ENCODE results near the gene SLC6A15.
A peak's percentile ranks its signal among the peaks of the same experiment; 100 is the strongest.

Gene SLC6A15

DNA sequence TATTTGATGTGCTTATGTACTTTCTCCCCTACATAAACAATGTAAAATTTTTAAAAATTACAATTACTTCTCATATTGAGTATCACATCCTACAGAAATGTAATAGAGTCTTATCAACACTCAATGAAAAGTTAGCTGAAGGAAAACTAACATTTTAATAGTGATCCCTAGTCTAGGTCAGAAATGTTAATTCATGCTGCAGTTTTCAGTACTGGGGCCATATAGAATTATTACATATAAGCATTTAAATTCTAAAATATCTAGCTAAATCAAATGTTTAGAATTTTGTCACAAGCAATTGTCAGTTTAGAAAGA, 37.8 kb downstream of the SLC6A15 start:
- DNase-seq (ENCODE audit: low spot score): no peak

DNA sequence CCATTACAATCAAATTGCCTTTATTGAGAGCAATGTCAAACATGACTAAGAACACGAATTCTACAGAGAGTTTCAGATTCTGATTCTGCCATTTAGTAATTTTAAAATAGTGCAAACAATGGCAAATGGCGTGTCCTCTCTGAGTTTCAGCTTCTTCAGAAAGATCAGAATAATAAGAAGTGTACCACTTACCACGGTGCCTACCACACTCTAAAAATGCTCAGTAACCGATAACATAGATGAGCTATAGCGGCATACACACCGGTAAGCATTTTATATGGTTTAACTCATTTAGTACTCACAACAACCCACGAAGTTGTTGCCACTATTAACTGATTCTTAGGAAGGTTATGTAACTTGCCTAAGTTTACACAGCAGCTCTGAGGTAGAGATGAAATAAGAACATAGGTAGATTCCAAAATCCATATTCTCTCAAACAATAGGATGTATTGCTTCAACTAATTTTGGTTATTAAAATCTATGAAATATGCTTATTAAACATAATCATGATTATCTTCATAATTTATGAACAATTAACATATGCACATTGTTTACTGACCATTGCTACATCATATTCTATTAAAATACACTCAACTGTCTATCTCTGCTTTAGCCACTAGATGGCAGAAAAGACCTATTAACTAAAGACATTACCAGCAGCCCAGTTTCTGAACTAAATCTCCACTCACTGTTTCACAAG, 38.3 kb downstream of the SLC6A15 start:
- DNase-seq (ENCODE audit: low spot score): peak; percentile 71

DNA sequence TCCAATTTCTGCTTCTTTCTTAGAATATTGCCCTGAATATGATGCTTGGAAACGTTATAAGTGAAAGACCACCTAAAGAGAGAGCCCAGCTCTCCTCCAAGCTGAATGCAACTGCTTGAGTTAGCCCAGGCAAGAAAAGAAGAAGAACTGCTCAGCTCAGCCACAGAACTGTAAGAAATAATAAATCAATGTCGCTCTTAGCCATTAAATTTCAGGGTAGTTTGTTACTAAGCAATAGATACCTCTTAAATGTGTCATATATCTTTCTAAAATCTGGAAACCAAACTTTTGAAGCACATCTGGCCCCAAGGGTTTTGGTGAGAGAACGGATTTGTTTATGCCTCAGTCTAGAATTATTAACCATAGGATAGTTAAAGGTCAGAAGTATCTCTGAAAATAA, 50.4 kb downstream of the SLC6A15 start:
- no peak for DNase-seq (ENCODE audit: low spot score)

DNA sequence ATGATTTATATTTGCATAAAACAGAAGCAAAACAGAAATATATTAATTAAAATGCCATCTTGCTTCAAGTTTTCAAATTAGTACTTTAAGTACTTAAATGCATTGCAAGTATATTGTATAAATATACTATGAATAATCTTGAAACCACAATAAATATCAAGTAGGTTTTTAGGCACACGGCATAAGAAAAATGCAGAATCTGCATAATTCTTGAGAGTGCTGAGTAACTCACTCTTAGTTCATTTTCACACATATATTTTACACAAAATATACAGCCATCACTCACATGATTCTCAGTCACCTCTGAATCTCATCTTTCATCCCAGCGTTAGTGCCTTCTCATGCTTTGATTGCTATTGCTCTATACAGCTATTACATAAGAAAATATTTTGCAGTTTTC, 51.9 kb downstream of the SLC6A15 start:
- DNase-seq (ENCODE audit: low spot score): no peak

DNA sequence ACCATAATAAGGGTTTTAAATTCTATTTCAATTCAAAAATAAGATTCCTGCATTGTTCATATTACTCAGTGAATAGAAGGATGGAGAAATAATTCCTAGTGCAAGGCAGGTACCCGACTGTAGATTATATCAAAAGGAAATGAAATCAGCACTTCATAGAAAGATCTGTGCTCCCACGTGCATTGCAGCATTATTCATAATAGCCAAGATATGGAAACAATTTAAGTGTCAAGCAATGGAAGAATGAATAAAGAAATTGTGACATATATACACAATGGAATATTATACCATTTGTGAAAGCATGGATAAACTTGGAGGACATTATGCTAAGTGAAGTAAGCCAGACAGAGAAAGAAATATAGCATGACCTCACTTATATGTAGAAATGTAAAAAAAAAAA, 53.8 kb downstream of the SLC6A15 start:
- DNase-seq (ENCODE audit: low spot score): no peak

DNA sequence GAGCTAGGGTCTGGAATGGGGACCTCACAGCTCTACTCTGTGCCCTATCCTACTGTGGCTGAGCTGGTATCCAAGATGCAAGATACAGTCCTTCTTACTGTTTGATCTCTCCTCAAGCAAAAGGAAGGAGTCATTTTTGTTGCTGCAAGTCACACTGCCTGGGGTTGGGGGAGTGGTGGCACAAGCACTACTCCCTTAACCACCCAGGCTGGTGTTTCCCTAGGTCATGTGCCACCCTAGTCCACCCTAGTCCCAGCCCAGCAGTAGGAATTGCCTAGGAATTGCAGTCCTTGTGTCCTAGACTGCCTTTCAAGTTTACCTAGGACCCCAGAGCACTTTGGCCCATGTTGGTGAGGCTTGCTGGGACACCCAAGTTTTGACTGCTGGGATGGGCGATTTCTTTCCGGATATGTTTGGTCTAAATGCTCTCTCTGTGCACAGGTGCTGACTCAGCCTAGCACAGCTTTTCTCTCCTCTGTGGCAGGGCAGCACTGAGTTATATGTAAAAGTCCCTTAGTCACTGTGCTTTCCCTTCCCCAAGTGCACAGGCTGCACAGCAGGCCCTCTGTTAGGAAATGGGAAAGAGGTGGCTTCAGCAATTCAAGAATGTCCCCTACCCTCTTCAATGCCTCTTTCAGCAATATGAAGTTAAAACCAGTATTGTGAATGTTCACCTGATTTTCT, 54.9 kb downstream of the SLC6A15 start:
- DNase-seq (ENCODE audit: low spot score): no peak

DNA sequence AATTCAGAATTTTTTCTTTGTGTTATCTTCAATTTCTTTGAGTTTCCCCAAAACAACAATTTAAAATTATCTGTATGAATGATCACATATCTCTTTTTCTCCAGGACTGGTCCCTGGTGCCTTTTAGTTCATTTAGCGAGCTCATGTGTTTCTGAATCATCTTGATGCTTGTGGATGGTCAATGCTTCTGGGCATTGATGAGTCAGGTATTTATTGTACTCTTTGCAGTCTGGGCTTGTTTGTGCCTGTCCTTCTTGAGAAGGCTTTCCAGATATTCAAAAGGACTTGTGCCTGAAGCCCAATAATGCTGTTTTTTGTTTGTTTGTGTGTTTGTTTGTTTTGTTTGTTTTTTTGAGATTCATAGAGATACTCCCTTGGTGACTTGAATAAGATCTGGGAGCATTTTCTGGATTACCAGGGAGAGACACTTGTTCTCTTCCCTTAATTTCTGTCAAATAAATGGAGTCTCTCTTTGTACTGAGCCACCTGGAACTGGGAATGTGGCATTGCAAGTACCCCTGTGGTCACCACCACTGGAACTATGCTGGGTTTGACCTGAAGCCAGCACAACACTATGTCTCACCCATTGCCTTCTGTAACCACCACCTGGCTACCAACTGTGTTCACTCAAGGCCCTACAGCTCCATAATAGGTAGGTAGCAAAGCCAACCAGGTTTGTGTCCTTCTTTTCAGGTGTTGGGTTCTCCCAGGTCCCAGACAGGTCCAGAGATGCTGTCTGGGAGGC, 56.3 kb downstream of the SLC6A15 start:
- no peak for DNase-seq (ENCODE audit: low spot score)

DNA sequence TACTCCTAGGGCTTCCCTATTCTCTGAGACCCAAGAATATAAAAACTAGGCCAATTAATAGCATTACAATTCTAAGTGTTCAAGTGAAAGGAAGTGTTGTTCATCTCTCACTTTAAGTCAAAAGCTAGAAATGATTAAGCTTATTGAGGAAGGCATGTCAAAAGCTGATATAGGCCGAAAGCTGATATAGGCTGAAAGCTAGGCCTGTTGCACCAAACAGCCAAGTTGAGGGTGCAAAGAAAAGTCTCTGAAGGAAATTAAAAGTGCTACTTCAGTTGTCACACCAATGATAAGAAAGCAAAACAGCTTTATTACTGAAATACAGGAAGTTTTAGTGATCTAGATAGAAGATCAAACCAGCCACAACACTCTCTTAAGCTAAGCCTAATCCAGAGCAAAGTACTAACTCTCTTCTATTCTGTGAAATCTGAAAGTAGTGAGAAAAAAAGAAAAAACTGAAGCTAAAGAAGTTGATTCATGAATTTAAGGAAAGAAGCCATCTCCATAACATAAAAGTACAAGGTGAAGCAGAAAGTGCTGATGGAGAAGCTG, 68.9 kb downstream of the SLC6A15 start:
- DNase-seq (ENCODE audit: low spot score): no peak

DNA sequence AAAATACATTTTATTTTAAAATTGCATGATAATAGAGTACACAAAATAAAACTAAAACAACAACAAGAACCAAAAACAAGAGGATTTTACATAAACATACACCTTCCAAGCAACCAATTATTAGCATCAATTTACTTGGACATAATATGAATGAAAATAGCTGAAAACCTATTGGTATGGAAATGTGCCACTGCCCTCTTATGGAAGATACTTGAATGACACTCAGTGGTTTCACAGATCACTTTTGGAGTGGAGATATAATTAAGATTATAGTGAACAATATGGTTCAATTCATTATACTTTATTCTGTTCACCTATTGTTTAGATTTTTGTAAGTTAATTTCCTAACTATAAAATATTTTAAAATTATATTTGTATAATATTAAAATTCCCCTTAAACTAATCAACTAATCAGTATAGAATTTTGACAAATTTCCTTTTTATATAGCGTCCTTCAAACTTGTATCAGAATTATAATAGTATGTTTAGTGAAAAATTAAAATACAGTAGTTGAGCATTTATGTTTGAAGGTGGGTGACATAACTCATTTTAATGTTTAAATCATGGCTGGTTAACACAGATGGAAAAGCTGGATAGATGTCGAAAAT, 70.1 kb downstream of the SLC6A15 start:
- DNase-seq (ENCODE audit: low spot score): peak; percentile 34

DNA sequence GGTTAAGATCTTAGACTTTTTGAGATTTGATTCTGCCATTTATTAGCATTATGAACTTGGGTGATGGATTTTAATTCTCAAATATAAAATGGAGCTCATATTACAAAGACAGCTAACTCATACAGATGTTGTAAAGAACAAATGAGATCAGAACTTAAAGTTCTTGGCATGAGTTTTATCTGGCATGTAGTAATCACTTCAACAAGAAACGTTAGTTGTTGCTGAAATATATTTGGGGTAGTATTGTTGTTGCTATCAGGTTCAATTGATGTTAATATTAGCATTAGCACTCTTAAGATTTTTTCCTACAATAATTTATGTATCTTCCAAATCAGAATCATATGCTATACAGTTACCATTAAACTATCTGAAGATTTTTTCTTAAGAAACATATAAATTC, 71.0 kb downstream of the SLC6A15 start:
- DNase-seq (ENCODE audit: low spot score): no peak

DNA sequence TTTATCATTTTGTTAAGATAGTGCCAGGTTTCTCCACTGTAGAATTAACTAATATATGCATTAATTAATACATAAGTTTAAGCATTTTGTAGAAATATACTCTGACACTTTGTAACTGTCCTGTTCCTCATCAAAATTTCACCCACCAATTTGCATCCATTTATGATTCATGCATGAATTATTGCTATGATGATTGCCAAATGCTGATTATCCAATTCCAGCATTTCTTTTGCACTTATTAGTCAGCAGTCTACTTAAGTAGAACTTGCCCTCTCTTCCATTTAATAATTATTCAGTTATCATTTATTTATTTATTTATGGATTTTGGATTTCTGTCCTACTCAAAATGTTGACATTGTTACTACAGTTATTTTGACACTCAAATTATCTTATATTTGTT, 72.2 kb downstream of the SLC6A15 start:
- DNase-seq (ENCODE audit: low spot score): no peak

DNA sequence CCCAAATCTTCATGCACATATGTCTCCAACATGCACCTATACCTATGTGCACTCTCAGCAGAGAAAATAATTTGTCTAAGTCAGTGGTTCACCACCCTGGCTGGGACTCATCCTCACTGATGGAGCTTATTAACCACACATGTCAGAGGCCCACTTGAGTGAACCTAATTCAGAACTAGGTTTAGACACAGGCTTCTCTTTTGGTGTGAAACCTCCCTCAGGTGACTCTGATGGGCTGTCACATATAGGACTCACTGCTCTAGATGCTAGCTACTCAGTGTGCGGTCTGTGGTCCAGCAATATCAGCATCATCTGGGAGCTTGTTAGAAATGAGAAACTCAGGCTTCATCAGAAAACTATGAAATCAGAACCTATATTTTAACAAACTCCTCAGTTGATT, 85.7 kb downstream of the SLC6A15 start:
- DNase-seq (ENCODE audit: low spot score): no peak

DNA sequence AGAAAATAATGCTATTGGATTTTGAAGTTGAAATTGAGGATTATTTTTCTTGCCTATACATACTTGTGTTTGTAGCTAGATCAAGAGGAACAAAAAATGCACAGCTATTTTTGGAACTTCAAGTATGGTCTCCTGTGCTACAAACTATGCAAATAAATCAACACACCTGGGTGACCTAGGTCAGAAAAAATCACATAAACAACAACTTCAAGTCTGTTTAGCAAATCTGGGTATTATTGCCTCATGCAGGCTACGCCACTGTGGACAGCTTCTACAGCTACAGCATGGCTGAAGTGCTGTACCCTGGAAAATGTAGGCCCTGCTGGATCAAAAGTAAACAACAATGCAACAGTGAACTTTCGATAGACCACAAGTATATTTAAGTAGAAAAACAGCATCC, 87.5 kb downstream of the SLC6A15 start:
- DNase-seq (ENCODE audit: low spot score): no peak

DNA sequence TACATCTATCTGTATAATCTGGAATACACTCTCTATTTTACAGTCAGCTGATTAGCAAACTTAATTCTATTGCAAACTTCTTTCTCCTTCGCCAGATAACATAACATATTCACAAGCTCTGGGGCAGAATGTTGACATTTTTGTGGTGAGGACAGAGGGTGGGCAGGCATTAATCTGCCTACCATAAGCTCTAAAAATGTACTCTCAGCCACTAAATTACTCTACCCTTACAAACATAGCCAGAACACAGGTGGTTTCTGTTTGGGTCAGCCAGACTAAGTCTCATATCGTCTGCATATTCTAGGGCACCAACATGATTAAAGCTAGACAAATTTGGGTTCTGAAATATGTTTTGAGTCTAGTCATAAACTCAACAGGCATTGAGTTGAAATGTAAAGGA, 90.1 kb downstream of the SLC6A15 start:
- no peak for DNase-seq (ENCODE audit: low spot score)

DNA sequence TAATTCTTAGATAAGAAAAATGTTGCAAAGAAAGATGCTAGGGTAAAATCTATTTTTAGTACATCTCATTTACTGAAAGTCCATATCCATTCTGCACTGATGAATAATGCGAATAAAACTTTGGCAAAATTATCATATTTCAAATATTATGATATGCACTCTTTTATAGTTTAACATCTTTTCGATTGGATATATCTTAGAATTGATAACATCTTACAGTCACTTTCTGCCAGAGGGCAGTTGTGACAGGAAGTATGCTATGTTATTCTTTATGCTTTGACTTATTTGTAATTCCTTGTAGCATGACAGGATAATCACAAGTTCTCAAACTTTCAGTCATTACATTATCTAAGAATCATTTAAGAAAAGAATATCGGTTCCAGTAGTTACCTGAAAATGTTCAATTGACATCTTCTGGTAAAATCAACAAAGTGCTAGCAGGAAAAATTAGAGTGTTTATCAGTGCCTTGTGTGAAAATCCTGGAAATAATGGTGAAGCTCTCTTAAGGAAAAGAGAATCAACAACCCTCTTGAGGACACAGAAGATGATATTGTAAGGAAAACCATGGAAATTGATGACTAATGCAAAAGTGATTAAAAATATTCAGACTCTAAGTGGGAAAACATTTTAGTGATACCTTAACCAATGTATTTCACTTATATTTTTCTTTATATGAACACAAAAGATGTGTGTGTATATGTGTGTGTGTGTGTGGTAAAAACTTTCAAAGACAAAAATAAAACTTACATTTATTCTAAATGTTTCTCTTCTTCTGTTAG, 95.5 kb downstream of the SLC6A15 start:
- DNase-seq (ENCODE audit: low spot score): no peak

DNA sequence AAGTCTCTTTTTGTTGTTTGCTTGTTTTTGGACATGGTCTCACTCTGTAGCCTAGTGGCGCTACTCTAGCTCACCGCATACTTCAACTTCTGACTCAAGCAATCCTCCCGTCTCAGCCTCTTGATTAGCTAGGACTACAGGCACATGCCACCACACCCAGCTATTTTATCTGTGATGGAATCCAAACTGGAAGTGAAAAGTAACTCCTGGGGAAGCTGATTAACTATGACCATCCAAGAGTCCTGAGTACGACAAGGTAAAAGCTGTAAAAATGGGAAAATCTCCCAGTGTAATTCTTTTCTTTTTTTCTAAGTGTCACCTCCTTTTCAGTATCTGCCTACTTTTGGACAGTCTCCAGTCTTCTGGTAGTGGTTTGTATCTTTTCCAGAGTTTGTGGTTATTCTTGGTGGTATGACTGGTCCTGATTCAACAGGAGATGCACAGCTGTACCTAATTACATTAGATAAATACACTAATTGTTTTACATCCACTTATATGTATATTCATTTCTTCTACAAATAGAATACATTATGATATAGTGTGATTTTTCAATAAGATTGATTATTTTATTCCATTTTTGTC, 97.8 kb downstream of the SLC6A15 start:
- no peak for DNase-seq (ENCODE audit: low spot score)

DNA sequence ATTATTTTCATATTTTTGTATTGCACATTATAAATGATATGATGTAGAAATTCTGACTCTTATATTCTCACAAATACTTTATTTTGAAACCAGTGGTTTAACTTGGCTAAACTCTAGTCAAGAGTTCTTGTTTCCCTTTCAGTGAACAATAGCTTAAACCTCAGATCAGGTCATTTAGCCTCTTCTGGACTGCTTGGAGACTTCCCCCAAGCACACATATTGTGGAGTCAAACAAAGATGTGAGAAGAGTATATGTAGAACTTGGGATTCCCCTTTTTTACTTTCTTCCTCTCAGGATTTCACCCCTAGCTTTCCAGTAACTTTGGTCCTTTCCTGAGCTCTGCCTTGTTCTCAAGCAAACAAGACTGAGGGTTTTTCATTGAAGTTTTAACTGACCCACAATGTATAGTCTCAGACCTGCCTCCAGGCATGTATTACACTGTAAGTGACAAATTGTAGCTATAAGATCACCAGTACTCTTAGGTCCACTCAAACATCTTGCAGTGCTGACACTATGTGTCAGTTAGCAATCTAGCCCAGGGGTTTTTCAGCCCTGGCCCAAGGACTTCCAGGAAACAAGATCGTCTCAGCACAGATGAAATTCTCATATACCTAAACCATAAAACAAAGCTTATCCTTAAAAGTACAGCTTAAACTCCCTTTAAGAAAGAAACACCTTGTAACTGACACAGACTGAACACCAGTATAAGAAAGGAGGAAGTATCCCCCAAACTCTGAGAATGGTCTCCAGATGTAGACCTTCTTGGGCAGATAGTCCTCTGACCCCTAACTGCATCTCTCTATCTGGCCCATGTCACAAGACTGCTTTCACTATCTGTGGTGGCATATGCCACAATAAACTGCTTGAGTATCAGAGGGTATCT, 98.6 kb downstream of the SLC6A15 start:
- DNase-seq (ENCODE audit: low spot score): no peak

DNA sequence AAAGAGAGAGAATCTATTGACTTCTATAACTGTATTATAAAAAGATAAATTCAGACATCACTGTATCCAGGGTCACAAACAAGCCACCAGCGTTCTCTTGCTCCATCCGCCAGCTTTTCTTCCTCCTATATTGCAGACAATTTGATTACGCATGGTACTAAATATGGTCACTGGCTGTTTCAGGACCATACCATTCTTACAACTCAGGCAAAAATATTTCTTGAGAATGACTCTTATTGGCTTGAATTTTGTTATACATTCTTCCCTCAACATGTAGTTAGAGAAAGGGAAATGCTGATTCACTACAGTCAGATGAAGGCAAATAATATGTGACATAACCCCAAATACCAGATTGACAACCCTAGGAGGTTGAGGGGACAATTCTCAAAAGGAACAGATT, 101.3 kb downstream of the SLC6A15 start:
- no peak for DNase-seq (ENCODE audit: low spot score)

DNA sequence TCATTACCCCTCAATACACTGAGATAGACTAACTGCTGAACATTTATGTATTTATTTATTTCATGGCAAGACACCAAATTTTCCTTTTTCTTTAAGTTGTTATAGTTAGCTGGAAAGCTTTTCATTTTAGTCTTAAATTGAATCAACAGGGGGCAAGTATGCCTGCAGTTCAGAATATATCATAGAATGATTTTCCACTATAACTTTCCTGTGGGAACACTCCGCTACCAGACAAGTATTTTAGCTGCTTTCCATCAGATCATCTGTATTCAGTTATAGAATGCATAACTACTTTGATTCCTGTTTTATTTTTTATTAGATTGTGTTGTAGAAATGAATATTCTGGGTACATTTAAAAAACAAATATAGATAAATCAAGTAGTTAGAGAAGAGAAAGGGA, 102.0 kb downstream of the SLC6A15 start:
- no peak for DNase-seq (ENCODE audit: low spot score)
